HG02642 (cell line): ENCODE measurements around the gene PRKAA2.

Experiments
- ATAC-seq: cut with Tn5 transposase; IDR thresholded peaks from one replicate; pipeline ENCODE4 v1.9.1; 2021; ENCODE audit warnings: mild to moderate bottlenecking; ENCODE audit not compliant: unreplicated experiment, poor library complexity

The PRKAA2 gene

GRCh38 chr1:56709995-56710394 lies 64.9 kb downstream of the PRKAA2 start:
- ATAC-seq = no peak

DNA sequence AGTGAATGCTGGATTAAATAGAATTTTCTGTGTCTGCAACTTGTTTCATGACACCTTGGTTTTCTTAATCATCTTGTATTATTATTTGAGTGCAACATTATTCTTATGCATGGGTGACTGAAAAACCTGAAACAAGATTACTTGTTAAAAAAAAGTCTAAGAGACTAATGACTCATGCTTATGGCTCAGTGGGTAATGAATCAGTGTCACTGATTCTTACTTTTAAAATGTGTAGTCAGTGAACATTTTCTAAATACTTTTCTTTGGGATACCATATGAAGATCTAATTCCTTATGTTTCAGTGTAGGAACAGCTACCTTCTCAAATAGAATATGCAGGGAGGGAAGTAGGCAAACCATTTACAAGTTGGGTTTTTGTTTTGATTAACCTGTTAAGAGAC lies 65.5 kb downstream of the PRKAA2 start:
- no peak for ATAC-seq

DNA sequence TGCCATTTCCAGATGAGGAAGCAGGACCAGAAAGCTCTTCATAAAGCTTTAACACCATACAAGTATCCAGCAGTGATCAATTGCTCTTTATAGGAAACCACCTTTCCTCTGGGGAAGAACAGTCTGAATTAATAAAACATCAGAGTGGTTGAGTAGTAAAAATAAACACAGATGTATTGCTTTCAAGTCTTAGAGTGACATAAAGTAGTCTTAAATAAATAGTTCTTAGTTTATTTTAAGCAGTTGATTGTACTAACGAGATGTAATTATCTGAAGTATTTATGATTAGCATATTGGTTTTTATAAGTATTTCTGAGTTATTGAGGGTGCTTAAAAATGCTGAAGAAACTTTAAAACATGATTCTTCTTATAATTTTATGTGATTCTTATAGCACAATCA lies 67.0 kb downstream of the PRKAA2 start:
- ATAC-seq = no peak

DNA sequence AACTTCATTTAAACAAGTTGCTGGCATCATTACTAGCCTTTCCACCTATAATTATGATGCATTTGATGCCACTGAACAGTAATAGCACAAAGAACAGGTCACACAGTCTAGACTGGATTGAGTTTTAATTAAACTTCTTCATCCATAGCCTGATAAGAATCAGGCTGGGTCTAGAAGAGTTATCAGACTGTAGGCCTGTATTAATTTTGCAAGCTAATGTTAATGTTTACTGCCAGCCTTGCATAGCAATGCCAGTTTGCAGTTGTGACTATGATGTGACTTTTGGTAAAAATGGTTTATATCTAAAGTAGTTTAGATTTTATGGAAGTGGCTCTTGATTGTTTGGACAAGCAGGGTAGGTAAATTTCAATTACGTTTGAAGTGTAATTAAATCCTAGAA lies 68.0 kb downstream of the PRKAA2 start:
- ATAC-seq = no peak

- no peak for ATAC-seq
Measured at GRCh38 chr1:56715156-56715555, 70.0 kb downstream of the PRKAA2 start.

DNA sequence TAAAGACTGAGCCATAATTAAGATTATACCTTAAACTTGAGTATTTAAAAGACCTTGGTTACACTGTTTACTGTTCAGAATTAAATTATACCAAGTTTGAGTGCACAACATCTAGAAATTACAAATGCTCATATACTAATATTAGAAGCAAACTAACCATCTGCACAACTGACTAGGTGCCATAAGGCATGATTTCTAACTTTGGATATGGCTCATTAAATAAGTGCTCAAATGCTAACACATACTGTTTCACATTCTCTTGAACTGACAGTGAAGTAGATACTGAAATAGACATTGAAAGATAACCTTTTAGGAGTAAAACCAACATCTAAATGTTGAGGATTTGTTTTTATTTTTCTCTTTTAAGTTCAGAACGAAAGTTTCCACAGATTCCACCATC lies 74.1 kb downstream of the PRKAA2 start:
- no peak for ATAC-seq

DNA sequence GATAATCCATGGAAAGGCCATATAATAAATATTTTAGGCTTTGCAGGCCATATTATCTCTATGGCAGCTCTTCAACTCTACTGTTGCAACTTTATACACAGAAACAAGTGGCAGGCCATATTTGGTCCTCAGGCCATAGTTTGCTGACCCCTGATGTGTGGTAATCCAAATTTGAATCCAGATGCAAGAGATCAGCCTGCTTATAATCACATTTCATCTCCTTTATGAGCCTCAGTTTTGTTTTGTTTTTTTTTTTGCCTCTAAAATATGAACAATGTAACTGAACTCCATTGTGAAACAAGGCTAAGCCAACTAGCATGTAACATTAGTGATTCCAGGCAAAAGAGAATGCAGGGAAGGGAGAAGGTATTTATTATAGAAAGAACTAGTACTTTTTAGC lies 81.6 kb downstream of the PRKAA2 start:
- no peak for ATAC-seq

GRCh38 chr1:56728964-56729363 lies 83.8 kb downstream of the PRKAA2 start:
- ATAC-seq = no peak

DNA sequence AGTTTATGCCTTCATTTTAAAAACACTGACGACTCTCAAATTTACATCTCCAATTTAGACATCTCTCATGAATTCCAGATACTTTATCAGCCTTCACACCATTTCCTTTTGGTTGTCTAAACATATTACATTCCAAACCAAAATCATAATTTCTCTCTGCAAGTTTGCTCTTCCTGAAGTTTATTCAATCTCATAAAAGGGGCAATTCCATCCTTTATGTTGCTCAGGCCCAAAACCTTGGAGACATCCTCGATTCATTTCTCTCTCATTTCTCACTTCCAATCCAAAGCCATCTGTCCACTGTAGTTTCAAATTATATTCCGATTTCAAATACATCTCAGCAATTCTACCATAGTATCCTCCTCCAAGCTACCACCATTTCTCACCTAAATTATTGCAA lies 100.1 kb downstream of the PRKAA2 start:
- no peak for ATAC-seq

- ATAC-seq = no peak
Measured at GRCh38 chr1:56754708-56755479, 109.8 kb downstream of the PRKAA2 start.

GRCh38 chr1:56755911-56756310 lies 110.8 kb downstream of the PRKAA2 start:
- no peak for ATAC-seq

DNA sequence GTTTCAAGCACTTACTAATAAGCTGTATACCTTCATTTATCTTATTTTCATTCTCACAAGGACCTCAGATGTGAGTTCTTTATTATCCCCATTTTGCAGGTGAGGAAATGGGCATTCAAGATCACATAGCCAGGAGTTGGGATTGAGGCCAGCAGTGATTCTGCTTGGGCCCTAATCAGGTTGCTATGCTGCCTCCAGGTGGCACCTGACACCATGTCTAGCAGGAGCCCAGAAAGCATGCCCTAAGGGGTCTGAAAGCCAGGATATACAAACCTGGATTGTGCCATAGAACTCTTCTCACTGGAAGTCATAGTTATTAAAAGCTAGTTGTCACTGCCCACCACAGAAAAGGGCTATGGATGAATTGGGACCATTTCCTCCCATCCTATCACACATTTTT lies 113.0 kb downstream of the PRKAA2 start:
- ATAC-seq = no peak

- ATAC-seq = no peak
Measured at GRCh38 chr1:56758794-56759193, 113.7 kb downstream of the PRKAA2 start.
